OCI-LY3 (cell line): ENCODE measurements around the gene CCNT2.

Source experiments
- EZH2phosphoT487 ChIP-seq: fragments of 200-600 bp; shearing (Covaris generic); IDR thresholded peaks from 2 replicates; pipeline ENCODE4 v1.6.1; 2018; ENCODE audit warnings: antibody characterized with exemption, mixed run types, low read depth
- TF ChIP-seq, protein P1 (sequence below): fragments of 200-600, 300-600 bp; sonication (generic); IDR thresholded peaks from 2 replicates; pipeline ENCODE4 v1.5.1; 2014; ENCODE audit warnings: antibody characterized with exemption, low read length, low read depth

DNA sequence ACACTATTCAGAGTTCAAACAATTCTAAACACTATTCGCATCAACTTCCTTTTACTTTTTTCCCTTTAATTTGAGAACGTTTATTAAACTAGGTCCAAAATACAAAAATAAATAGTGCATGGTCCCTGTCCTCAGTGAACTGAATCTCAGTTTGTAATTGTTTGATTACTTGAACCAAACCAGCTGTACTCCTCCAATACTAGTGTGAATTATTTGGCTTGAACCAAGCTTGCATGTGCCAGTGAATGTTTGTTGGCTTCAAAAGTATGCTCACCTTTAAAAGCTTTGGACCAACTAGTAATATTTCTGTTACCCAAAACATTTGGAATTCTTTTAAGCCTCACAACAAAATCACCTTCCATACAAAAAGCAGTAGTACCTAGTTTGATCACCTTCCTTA is 15.5 kb downstream of the CCNT2 start:
- TF ChIP-seq, protein P1, sequence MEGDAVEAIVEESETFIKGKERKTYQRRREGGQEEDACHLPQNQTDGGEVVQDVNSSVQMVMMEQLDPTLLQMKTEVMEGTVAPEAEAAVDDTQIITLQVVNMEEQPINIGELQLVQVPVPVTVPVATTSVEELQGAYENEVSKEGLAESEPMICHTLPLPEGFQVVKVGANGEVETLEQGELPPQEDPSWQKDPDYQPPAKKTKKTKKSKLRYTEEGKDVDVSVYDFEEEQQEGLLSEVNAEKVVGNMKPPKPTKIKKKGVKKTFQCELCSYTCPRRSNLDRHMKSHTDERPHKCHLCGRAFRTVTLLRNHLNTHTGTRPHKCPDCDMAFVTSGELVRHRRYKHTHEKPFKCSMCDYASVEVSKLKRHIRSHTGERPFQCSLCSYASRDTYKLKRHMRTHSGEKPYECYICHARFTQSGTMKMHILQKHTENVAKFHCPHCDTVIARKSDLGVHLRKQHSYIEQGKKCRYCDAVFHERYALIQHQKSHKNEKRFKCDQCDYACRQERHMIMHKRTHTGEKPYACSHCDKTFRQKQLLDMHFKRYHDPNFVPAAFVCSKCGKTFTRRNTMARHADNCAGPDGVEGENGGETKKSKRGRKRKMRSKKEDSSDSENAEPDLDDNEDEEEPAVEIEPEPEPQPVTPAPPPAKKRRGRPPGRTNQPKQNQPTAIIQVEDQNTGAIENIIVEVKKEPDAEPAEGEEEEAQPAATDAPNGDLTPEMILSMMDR, result no peak
- TF ChIP-seq EZH2phosphoT487, result no peak
